ENCODE results near the gene NHSL2.
"Not testable (repeated sequence)": the region's sequence is repeated elsewhere in the genome, so short reads cannot be mapped to it uniquely, and the experiment has no call there.

NHSL2 gene

GRCh38 chrX:72041871-72042851, 131.5 kb downstream of the NHSL2 start:
- DNase-seq: no peak

- no peak for DNase-seq
These were observed 132.2 kb downstream of the NHSL2 start for GRCh38 chrX:72042852-72043248.

- DNase-seq: no peak
These were observed 133.0 kb downstream of the NHSL2 start for GRCh38 chrX:72043636-72044035.

GRCh38 chrX:72045141-72045540, 134.5 kb downstream of the NHSL2 start:
- no peak for DNase-seq

GRCh38 chrX:72045552-72046277, 135.1 kb downstream of the NHSL2 start:
- peak in 2 of 56 donors; percentile 0 to 23 for DNase-seq

- no peak for DNase-seq
These were observed 135.8 kb downstream of the NHSL2 start for GRCh38 chrX:72046447-72046846.

- no peak for DNase-seq
These were observed 138.1 kb downstream of the NHSL2 start for GRCh38 chrX:72048510-72049455.

GRCh38 chrX:72050011-72050410, 139.4 kb downstream of the NHSL2 start:
- DNase-seq: no peak

- no peak for DNase-seq
These were observed 140.9 kb downstream of the NHSL2 start for GRCh38 chrX:72051589-72051988.

- no peak for DNase-seq
These were observed 141.9 kb downstream of the NHSL2 start for GRCh38 chrX:72052415-72053090.

GRCh38 chrX:72053508-72053907, 142.9 kb downstream of the NHSL2 start:
- DNase-seq: no peak

- DNase-seq: peak in 37 of 56 donors; percentile 0 to 73 (median 20)
These were observed 144.3 kb downstream of the NHSL2 start for GRCh38 chrX:72054779-72055489.

- no peak for DNase-seq
These were observed 146.7 kb downstream of the NHSL2 start for GRCh38 chrX:72057331-72057730.

GRCh38 chrX:72057849-72058248, 147.2 kb downstream of the NHSL2 start:
- DNase-seq: no peak

- not testable (repeated sequence) for DNase-seq
These were observed 147.7 kb downstream of the NHSL2 start for GRCh38 chrX:72058346-72058745.

GRCh38 chrX:72060196-72060920, 149.7 kb downstream of the NHSL2 start:
- DNase-seq: peak in 49 of 56 donors; percentile 1 to 75 (median 30)

GRCh38 chrX:72060921-72061490, 150.4 kb downstream of the NHSL2 start:
- DNase-seq: no peak

- no peak for DNase-seq
These were observed 152.3 kb downstream of the NHSL2 start for GRCh38 chrX:72062916-72063315.
